ENCODE measurements around the gene DUSP1. TPM values are rescaled to one million over a fixed set of nuclear protein-coding genes. Genes with fewer than 3 reads are reported as not detected.

Gene DUSP1
- total and polyA plus RNA-seq, 2 donors (not counting 3 experiments of a cell fraction or from before 2014, with no cell fraction given), result 36.1 to 196 TPM

GRCh38 chr5:172798422-172799215, 27.6 kb upstream of the DUSP1 start:
- no peaks in the 10 kb centered on the region for H3K79me2 ChIP-seq (ENCODE audit: control insufficient read depth, insufficient read depth, low read length)
- POLR2A ChIA-PET, result interaction anchor here (1.2 to 1.6 kb wide), 2 partner anchors 27 to 41 kb away, joined by 4 to 15 read pairs; partner anchors contain the start of gene DUSP1
- no peaks in the 10 kb centered on the region for H3K9me3 ChIP-seq (replicated peaks; ENCODE audit: control insufficient read depth, insufficient read depth, low read length)
- TF ChIP-seq MAX (IDR thresholded peaks at IDR 0.05; ENCODE audit: insufficient read depth, insufficient read length), result no peak
- TF ChIP-seq POLR2AphosphoS5 (IDR thresholded peaks at IDR 0.05; ENCODE audit: insufficient read depth, low read depth, low read length), result peak; percentile 28
- no peak for TF ChIP-seq POLR2A (IDR thresholded peaks at IDR 0.05; ENCODE audit: low read depth, low read length)
- no peak for TF ChIP-seq GATA2 (IDR thresholded peaks at IDR 0.05; ENCODE audit: insufficient read depth, insufficient read length, low read depth, low read length)
- TF ChIP-seq JUN (IDR thresholded peaks at IDR 0.05; ENCODE audit: borderline replicate concordance, insufficient read depth, insufficient read length, low read depth), result peak; percentile 78
- no peak for TF ChIP-seq MYC (IDR thresholded peaks at IDR 0.05; ENCODE audit: low read depth, low read length)
- TF ChIP-seq EZH2 (IDR thresholded peaks at IDR 0.05; ENCODE audit: borderline replicate concordance, low read depth, low read length, severe bottlenecking), result no peak
- TF ChIP-seq, protein P1, sequence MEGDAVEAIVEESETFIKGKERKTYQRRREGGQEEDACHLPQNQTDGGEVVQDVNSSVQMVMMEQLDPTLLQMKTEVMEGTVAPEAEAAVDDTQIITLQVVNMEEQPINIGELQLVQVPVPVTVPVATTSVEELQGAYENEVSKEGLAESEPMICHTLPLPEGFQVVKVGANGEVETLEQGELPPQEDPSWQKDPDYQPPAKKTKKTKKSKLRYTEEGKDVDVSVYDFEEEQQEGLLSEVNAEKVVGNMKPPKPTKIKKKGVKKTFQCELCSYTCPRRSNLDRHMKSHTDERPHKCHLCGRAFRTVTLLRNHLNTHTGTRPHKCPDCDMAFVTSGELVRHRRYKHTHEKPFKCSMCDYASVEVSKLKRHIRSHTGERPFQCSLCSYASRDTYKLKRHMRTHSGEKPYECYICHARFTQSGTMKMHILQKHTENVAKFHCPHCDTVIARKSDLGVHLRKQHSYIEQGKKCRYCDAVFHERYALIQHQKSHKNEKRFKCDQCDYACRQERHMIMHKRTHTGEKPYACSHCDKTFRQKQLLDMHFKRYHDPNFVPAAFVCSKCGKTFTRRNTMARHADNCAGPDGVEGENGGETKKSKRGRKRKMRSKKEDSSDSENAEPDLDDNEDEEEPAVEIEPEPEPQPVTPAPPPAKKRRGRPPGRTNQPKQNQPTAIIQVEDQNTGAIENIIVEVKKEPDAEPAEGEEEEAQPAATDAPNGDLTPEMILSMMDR (IDR thresholded peaks at IDR 0.05; ENCODE audit: extremely low read depth in 1 of 2, insufficient read depth in 1 of 2, low read depth in 1 of 2, low read length in 2 of 2), result no peak
- TF ChIP-seq FOS (IDR thresholded peaks at IDR 0.05; ENCODE audit: borderline replicate concordance, insufficient read depth, low read length), result peak; percentile 89
- H3K27ac ChIP-seq (ENCODE audit: insufficient read depth, low read depth, low read length), result peak overlapping the region; percentile 77
- H3K4me2 ChIP-seq (ENCODE audit: insufficient read depth, low read length), result peak overlapping the region; percentile 50
- H2AFZ ChIP-seq (ENCODE audit: low read depth, low read length), result peak overlapping the region; percentile 3
- H3K4me1 ChIP-seq (ENCODE audit: control insufficient read depth, extremely low read depth, insufficient read depth, low read length), result peaks cover 54% of the 10 kb centered on the region
- peak; percentile 71 for DNase-seq (ENCODE audit: low read depth, low spot score)
- dilution Hi-C loops (cut with MboI; ENCODE audit: extremely low pct_ligation_motif_present, low sequenced_read_pairs), result no loop called here
- no peaks in the 10 kb centered on the region for H4K20me1 ChIP-seq (replicated peaks; ENCODE audit: control insufficient read depth, extremely low read depth, insufficient read depth, low read length)
- CTCF ChIA-PET, result interaction anchor here (0.8 to 2.1 kb wide), 7 partner anchors 9 to 84 kb away, joined by 3 to 21 read pairs (median 4); partner anchors contain the start of gene DUSP1
- H3K4me3 ChIP-seq (replicated peaks in 1 of 3; ENCODE audit: insufficient read depth in 1 of 3, low read depth in 1 of 3, low read length in 3 of 3), result no peak overlapping the region
- intact Hi-C loops (cut with micrococcal nuclease), result loop anchor here (1.0 kb wide), 1 partner anchor 9 kb away; no protein-coding TSS in a partner anchor
- H3K9me1 ChIP-seq (replicated peaks; ENCODE audit: control insufficient read depth, extremely low read depth, insufficient read depth, low read length), result no peaks in the 10 kb centered on the region
- H3K9ac ChIP-seq (replicated peaks; ENCODE audit: extremely low read depth, insufficient read depth, low read length), result peak overlapping the region; percentile 21
- no peaks in the 10 kb centered on the region for H3K27me3 ChIP-seq (ENCODE audit: control insufficient read depth in 2 of 2, insufficient read depth in 2 of 2, low read length in 2 of 2)
- peak; percentile 56 for FAIRE-seq
- TSS peak; percentile 39 for BruUV-seq (replicated peaks)
- no peaks in the 10 kb centered on the region for H3K36me3 ChIP-seq (ENCODE audit: control insufficient read depth in 2 of 2, extremely low read depth in 1 of 2, insufficient read depth in 2 of 2, low read length in 2 of 2)
